ENCODE results near the gene HSD3B7. TPM values are rescaled to one million over a fixed set of nuclear protein-coding genes. Genes with fewer than 3 reads are reported as not detected.

The HSD3B7 gene
- total RNA-seq, 5 donors from 2014 or later (not counting 1 experiment from before 2014, with no cell fraction given): 0.33 to 3.5 (median 1.3) TPM

DNA sequence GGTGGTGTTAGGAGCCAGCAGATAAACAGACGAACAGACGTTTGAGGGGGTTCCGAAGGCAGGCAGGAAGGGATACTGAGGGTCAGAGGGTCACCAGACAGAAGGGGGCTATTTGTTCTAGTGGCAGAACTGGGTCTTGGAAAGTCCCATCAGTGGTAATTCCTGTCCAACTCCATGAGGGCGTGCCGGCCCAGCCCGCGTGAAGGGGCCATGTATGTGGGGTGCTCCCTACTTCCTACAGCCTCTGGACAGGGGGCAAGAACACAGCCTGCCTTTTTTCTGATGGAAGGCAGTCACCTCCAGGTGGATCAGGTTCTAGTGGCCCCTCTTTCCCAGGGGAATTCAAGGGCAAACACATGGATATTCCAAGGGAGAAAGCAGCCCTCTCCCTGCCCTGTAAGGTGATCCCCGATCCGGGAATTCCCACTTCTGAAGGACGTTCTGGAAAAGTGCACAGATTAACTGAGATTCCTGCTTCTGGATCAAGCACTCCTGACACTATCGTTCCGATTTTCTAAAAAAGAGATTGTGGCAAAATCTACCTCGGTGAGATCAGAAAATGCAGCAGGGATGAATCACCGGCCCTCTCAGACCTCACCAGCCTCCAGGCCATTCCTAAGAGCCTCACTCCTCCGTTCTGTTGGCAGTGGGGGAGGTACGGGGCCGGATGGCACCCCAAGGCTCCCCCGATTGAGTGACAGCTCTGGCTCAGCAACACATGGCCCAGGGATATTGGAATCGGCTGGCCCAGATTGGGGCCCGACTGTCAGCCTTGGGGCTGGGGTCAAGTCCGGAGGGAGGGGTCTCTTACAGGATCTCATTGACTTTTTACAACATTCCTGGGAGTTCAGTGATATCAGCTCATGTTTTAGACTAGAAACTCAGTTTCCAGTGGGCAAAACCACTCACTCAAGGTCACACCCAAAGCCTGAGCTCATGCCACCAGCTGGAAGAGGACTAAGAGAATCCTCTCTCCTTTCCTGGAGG lies 13.0 kb downstream of the HSD3B7 start:
- Mint-ChIP-seq H3K27me3 (no peaks in the 10 kb centered on the region), H3K4me3 (peak overlapping the region; percentile 43 to 70 (median 56)), H3K9me3 (no peaks in the 10 kb centered on the region), H3K27ac (no peak overlapping the region), H3K4me1 (peaks cover 0 to 11% (median 9%) of the 10 kb centered on the region in 3 donors), H3K36me3 (no peaks in the 10 kb centered on the region)
- 83% methylated on average over 13 of the region's 21 CpGs for WGBS (ENCODE audit: insufficient coverage)
- no peak for ATAC-seq (replicated peaks in 1 of 4)
- H3K4me3 ChIP-seq (ENCODE audit: control insufficient read depth in 1 of 2, extremely low read depth in 1 of 2, low read length in 1 of 2): peak overlapping the region; percentile 41 to 52
- peaks cover 0 to 26% of the 10 kb centered on the region in 2 experiments for H3K27me3 ChIP-seq (replicated peaks in 1 of 2; ENCODE audit: control insufficient read depth in 2 of 2, extremely low read depth in 1 of 2, insufficient read depth in 2 of 2, low read length in 1 of 2)
- H3K36me3 ChIP-seq (ENCODE audit: control insufficient read depth in 2 of 2, extremely low read depth in 1 of 2, insufficient read depth in 1 of 2, low read length in 1 of 2): no peaks in the 10 kb centered on the region
- H3K27ac ChIP-seq (ENCODE audit: low read length): no peak overlapping the region
- peaks cover 2 to 15% of the 10 kb centered on the region in 2 experiments for H3K4me1 ChIP-seq (ENCODE audit: control insufficient read depth in 1 of 2, extremely low read depth in 1 of 2, insufficient read depth in 2 of 2, low read length in 2 of 2)
- DNase-seq: no peak
- CTCF ChIA-PET: interaction anchor here in 1 of 2 donors (0.6 to 0.8 kb wide), 3 partner anchors 10 to 144 kb away, joined by 3 to 5 read pairs (median 4); no protein-coding TSS in a partner anchor
- H3K9me3 ChIP-seq: no peaks in the 10 kb centered on the region
- POLR2A ChIA-PET: no interaction called here

DNA sequence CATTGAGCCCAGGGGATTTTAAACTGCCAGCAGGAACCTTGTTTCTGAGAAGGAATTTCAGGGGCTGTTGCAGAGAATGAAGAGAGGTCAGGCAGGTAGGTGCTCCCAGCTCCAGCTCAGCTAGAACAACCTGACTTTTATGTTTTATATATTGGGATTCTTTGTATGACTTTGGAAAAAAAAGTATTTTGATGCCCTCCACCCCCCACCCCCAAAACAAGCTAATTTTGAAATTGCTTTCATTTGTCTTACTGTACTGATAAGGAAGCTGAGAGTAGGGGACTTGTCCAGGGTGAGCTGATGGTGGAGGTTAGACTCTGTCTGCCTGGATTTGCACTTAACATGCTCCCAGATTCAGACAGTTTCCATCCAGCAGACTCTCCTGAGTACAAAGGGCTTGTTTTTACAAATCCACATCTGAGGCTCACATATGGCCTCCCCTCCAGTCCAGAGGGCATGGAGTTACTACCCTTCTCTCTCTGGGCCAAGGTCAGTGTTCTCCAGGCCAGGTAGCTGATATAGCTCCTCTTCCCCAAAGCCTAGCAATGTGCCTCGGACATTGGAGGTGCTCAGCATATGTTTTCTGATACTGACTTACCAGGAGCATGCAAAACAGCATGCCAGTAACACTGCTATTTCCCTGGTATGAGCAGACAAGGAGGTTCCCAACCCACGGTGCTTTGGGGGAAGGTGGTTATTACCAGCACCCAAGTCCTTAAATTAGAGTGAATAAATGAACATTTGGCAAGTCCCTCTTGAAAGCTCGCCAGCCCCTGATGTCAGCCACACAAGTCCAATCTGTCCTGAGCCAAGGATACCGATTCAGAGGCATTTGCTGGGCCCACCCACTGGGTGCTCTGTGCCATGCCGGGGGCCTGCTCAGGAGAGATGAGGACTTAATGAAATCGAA lies 14.1 kb downstream of the HSD3B7 start:
- Mint-ChIP-seq H3K27me3 (no peaks in the 10 kb centered on the region), H3K27ac (no peak overlapping the region), H3K4me1 (peaks cover 0 to 11% (median 9%) of the 10 kb centered on the region in 3 donors), H3K9me3 (no peaks in the 10 kb centered on the region), H3K4me3 (peak overlapping the region in 1 of 3 donors; percentile 70), H3K36me3 (no peaks in the 10 kb centered on the region)
- DNase-seq (no peak), ATAC-seq (replicated peaks in 1 of 4) (no peak)
- Histone ChIP-seq H3K4me3 (ENCODE audit: control insufficient read depth in 1 of 2, extremely low read depth in 1 of 2, low read length in 1 of 2) (no peak overlapping the region), H3K36me3 (ENCODE audit: control insufficient read depth in 2 of 2, extremely low read depth in 1 of 2, insufficient read depth in 1 of 2, low read length in 1 of 2) (no peaks in the 10 kb centered on the region), H3K4me1 (ENCODE audit: control insufficient read depth in 1 of 2, extremely low read depth in 1 of 2, insufficient read depth in 2 of 2, low read length in 2 of 2) (peaks cover 2 to 15% of the 10 kb centered on the region in 2 experiments), H3K9me3 (no peaks in the 10 kb centered on the region), H3K27me3 (replicated peaks in 1 of 2; ENCODE audit: control insufficient read depth in 2 of 2, extremely low read depth in 1 of 2, insufficient read depth in 2 of 2, low read length in 1 of 2) (peaks cover 0 to 26% of the 10 kb centered on the region in 2 experiments), H3K27ac (ENCODE audit: low read length) (no peak overlapping the region)
- ChIA-PET POLR2A (interaction anchor here (0.6 to 0.7 kb wide), 2 partner anchors 29 to 127 kb away, joined by 6 to 8 read pairs; no protein-coding TSS in a partner anchor), CTCF (interaction anchor here in 1 of 2 donors (0.6 to 0.7 kb wide), 3 partner anchors 15 to 435 kb away, joined by 4 read pairs; no protein-coding TSS in a partner anchor)
- whole genome bisulfite sequencing (ENCODE audit: insufficient coverage): 88% methylated on average over 5 of the region's 6 CpGs

DNA sequence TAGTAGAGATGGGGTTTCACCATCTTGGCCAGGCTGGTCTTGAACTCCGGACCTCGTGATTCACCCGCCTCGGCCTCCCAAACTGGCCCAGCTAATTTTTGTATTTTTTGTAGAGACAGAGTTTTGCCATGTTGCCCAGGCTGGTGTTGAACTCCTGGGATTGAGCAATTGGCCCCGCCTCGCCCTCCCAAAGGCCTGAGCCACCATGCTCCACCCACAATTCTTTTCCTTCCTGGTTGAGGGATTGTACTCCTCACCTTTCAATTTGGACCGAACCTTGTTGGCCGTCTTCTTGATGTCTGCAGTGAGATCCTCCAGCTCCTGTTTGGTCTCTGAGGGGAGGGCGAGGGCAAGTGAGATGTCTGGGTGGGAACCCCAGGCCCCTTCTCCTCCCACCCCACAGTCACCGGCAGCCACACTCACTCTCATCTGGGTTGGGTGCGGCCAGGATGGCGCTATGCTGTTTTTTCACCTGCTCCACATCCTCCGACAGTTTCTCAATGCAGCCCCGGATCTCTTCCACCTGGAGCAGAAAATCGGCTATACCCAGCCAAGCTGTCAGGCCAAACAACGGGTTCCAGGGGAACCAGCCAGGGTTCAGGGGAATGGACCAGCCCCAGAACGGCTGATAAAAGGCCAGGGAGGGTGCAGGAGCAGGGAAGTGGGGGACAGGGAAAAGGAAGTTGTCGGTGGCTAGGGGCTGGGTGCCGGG lies 15.8 kb downstream of the HSD3B7 start:
- peaks cover 0 to 8% (median 7%) of the 10 kb centered on the region in 3 donors for H3K4me1 Mint-ChIP-seq
- H3K27ac Mint-ChIP-seq: no peak overlapping the region
- WGBS (ENCODE audit: insufficient coverage): 97% methylated on average over 11 of the region's 19 CpGs
- H3K4me3 Mint-ChIP-seq: no peak overlapping the region
- H3K36me3 ChIP-seq (ENCODE audit: control insufficient read depth in 2 of 2, extremely low read depth in 1 of 2, insufficient read depth in 1 of 2, low read length in 1 of 2): no peaks in the 10 kb centered on the region
- no peak overlapping the region for H3K4me3 ChIP-seq (ENCODE audit: control insufficient read depth in 1 of 2, extremely low read depth in 1 of 2, low read length in 1 of 2)
- H3K27ac ChIP-seq (ENCODE audit: low read length): no peak overlapping the region
- H3K27me3 Mint-ChIP-seq: peaks cover 0 to 1% of the 10 kb centered on the region in 2 donors
- peaks cover 0 to 26% of the 10 kb centered on the region in 2 experiments for H3K27me3 ChIP-seq (replicated peaks in 1 of 2; ENCODE audit: control insufficient read depth in 2 of 2, extremely low read depth in 1 of 2, insufficient read depth in 2 of 2, low read length in 1 of 2)
- ATAC-seq (replicated peaks in 1 of 4) (no peak), DNase-seq (no peak)
- H3K9me3 Mint-ChIP-seq: no peaks in the 10 kb centered on the region
- no peaks in the 10 kb centered on the region for H3K9me3 ChIP-seq
- POLR2A ChIA-PET: no interaction called here
- H3K36me3 Mint-ChIP-seq: no peaks in the 10 kb centered on the region
- CTCF ChIA-PET: no interaction called here
- H3K4me1 ChIP-seq (ENCODE audit: control insufficient read depth in 1 of 2, extremely low read depth in 1 of 2, insufficient read depth in 2 of 2, low read length in 2 of 2): peaks cover 2 to 15% of the 10 kb centered on the region in 2 experiments

DNA sequence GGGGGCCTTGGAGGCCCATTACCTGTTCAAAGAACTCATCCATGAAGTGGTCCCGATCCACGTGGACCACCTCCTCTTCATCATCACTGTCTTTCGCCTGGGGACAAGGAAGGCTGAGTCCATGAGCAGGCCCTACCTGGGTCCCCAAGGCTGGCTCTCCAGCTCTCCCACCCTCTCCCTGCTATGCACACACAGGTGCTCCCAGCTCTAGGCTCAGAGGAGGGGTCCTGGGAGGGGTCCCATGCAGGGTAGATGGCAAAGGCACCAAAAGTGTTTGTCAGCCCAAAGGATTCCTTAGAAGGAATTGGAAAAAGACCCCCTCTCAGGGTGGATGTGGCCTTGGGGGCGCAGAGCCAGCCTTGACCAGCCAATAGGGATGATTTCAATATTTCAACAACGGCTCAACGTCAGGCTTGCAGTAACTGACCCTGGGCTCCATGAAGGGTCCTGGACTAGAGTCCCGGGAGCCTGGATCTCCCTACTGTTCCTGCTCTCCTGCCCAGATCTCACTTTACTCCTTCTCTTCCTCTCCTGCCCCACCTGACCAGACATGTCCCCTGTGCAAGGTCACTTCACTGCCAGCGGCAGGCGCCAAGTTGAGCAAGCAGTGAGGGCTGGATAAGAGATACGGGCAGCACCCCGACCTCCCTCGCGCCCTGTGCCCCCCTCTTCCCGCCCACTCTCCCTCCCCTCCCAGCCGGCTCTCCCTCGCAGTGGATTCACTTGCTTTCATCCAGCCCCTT lies 16.7 kb downstream of the HSD3B7 start:
- H3K27me3 Mint-ChIP-seq: peaks cover 0 to 1% of the 10 kb centered on the region in 2 donors
- Histone ChIP-seq H3K27ac (ENCODE audit: low read length) (no peak overlapping the region), H3K9me3 (no peaks in the 10 kb centered on the region), H3K4me1 (ENCODE audit: control insufficient read depth in 1 of 2, extremely low read depth in 1 of 2, insufficient read depth in 2 of 2, low read length in 2 of 2) (peaks cover 2 to 10% of the 10 kb centered on the region in 2 experiments), H3K4me3 (ENCODE audit: control insufficient read depth in 1 of 2, extremely low read depth in 1 of 2, low read length in 1 of 2) (no peak overlapping the region), H3K27me3 (replicated peaks in 1 of 2; ENCODE audit: control insufficient read depth in 2 of 2, extremely low read depth in 1 of 2, insufficient read depth in 2 of 2, low read length in 1 of 2) (peaks cover 0 to 20% of the 10 kb centered on the region in 2 experiments), H3K36me3 (ENCODE audit: control insufficient read depth in 2 of 2, extremely low read depth in 1 of 2, insufficient read depth in 1 of 2, low read length in 1 of 2) (no peaks in the 10 kb centered on the region)
- H3K9me3 Mint-ChIP-seq: no peaks in the 10 kb centered on the region
- peaks cover 0 to 3% (median 3%) of the 10 kb centered on the region in 3 donors for H3K4me1 Mint-ChIP-seq
- no peak overlapping the region for H3K27ac Mint-ChIP-seq
- ATAC-seq (replicated peaks in 1 of 4): no peak
- ChIA-PET POLR2A (no interaction called here), CTCF (interaction anchor here in 1 of 2 donors (0.8 kb wide), 1 partner anchor 67 kb away, joined by 3 read pairs; no protein-coding TSS in a partner anchor)
- H3K4me3 Mint-ChIP-seq: no peak overlapping the region
- DNase-seq: no peak
- WGBS (ENCODE audit: insufficient coverage): 89% methylated on average over 15 of the region's 16 CpGs
- H3K36me3 Mint-ChIP-seq: no peaks in the 10 kb centered on the region

DNA sequence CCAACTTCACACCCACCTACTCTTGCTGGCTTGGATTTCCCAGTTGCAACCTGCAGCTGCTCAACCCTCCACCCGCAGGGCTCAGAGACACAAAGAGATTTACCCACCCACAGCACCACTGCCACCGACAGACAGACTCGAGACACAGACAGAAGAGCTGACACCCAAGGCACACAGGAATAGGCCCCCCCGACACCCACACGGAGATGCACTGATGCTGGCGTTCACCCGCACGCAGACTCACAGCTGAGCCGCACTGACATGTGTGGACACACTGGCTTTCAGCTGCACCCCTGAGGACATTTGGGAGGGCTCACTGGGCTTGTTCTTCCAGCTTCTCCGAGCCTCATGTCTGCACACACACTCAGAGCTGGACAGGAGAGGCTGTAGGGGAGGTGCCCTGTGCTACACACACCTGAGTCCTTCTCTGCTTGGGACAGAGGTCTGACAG lies 17.3 kb downstream of the HSD3B7 start:
- H3K4me3 Mint-ChIP-seq: no peak overlapping the region
- DNase-seq (no peak), ATAC-seq (replicated peaks in 1 of 4) (no peak)
- no peaks in the 10 kb centered on the region for H3K36me3 Mint-ChIP-seq
- peaks cover 0 to 5% of the 10 kb centered on the region in 2 experiments for H3K4me1 ChIP-seq (ENCODE audit: control insufficient read depth in 1 of 2, extremely low read depth in 1 of 2, insufficient read depth in 2 of 2, low read length in 2 of 2)
- 84% methylated on average over 10 of the region's 10 CpGs for WGBS (ENCODE audit: insufficient coverage)
- H3K27me3 Mint-ChIP-seq: peaks cover 0 to 1% of the 10 kb centered on the region in 2 donors
- ChIA-PET CTCF (interaction anchor here in 1 of 2 donors (0.8 kb wide), 1 partner anchor 67 kb away, joined by 3 read pairs; no protein-coding TSS in a partner anchor), POLR2A (interaction anchor here in 1 of 2 donors (0.6 kb wide), 1 partner anchor 23 kb away, joined by 3 read pairs; no protein-coding TSS in a partner anchor)
- no peaks in the 10 kb centered on the region for H3K9me3 ChIP-seq
- H3K27ac Mint-ChIP-seq: peak overlapping the region in 1 of 2 donors; percentile 39
- H3K4me3 ChIP-seq (ENCODE audit: control insufficient read depth in 1 of 2, extremely low read depth in 1 of 2, low read length in 1 of 2): no peak overlapping the region
- no peak overlapping the region for H3K27ac ChIP-seq (ENCODE audit: low read length)
- H3K4me1 Mint-ChIP-seq: no peaks in the 10 kb centered on the region
- H3K27me3 ChIP-seq (replicated peaks in 1 of 2; ENCODE audit: control insufficient read depth in 2 of 2, extremely low read depth in 1 of 2, insufficient read depth in 2 of 2, low read length in 1 of 2): peaks cover 0 to 20% of the 10 kb centered on the region in 2 experiments
- H3K36me3 ChIP-seq (ENCODE audit: control insufficient read depth in 2 of 2, extremely low read depth in 1 of 2, insufficient read depth in 1 of 2, low read length in 1 of 2): no peaks in the 10 kb centered on the region
- H3K9me3 Mint-ChIP-seq: no peaks in the 10 kb centered on the region

All from T-cell (primary cell).